Natural killer cell (primary cell): Measurements from ENCODE around the gene GTF3C1. TPM values are rescaled to one million over a fixed set of nuclear protein-coding genes. Genes with fewer than 3 reads are reported as not detected.

Experiments used
- ATAC-seq, 3 donors: fragments of 150-1000 bp in 2 of 3; fragments of 200-7000 bp in 1 of 3; cut with Tn5 transposase; 1 replicate in 1 of 3; 2 replicates in 2 of 3; pipeline ENCODE4 v1.10.0; 2021; ENCODE audit warnings: mild to moderate bottlenecking in 2 of 3, moderate library complexity in 2 of 3
- DNase-seq, 2 donors: peaks; one replicate each; pipeline versions ENCODE4 v3.0.0 to v3.0.0-alpha.2; 2013 to 2021; ENCODE audit warnings: mixed read lengths in 1 of 2
- H3K27ac ChIP-seq: one replicate; pipeline ENCODE4 v1.5.1; 2013; ENCODE audit warnings: mild to moderate bottlenecking, low read length
- H3K27me3 ChIP-seq: one replicate; pipeline ENCODE4 v1.6.1; 2013; ENCODE audit warnings: low read length; ENCODE audit not compliant: control insufficient read depth, insufficient read depth
- H3K36me3 ChIP-seq: one replicate; pipeline ENCODE4 v1.6.1; 2013; ENCODE audit warnings: low read length; ENCODE audit not compliant: control insufficient read depth, insufficient read depth
- H3K4me1 ChIP-seq: one replicate; pipeline ENCODE4 v1.6.1; 2013; ENCODE audit warnings: low read length; ENCODE audit not compliant: control insufficient read depth, insufficient read depth
- H3K4me3 ChIP-seq: one replicate; pipeline ENCODE4 v1.5.1; 2013; ENCODE audit warnings: low read length
- H3K9me3 ChIP-seq: one replicate; pipeline ENCODE4 v1.6.1; 2013; ENCODE audit warnings: low read length; ENCODE audit not compliant: control insufficient read depth, insufficient read depth
- H3K27ac Mint-ChIP-seq, 2 donors: one replicate each; pipeline ENCODE4 v1.8.0; 2022; ENCODE audit warnings: mild to moderate bottlenecking in 2 of 2, mixed read lengths in 2 of 2, moderate library complexity in 1 of 2
- H3K27me3 Mint-ChIP-seq, 2 donors: one replicate each; pipeline ENCODE4 v1.8.0; 2022; ENCODE audit warnings: low read depth in 2 of 2, mixed read lengths in 2 of 2
- H3K36me3 Mint-ChIP-seq: one replicate; pipeline ENCODE4 v1.8.0; 2022; ENCODE audit warnings: mixed read lengths
- H3K4me1 Mint-ChIP-seq, 2 donors: one replicate each; pipeline ENCODE4 v1.8.0; 2022; ENCODE audit warnings: mixed read lengths in 2 of 2
- H3K4me3 Mint-ChIP-seq: one replicate; pipeline ENCODE4 v1.8.0; 2022; ENCODE audit warnings: mild to moderate bottlenecking, moderate library complexity, mixed read lengths
- H3K9me3 Mint-ChIP-seq, 2 donors: one replicate each; pipeline ENCODE4 v1.8.0; 2022; ENCODE audit warnings: mixed read lengths in 2 of 2
- CTCF ChIP-seq: fragments of 200-600 bp; IDR thresholded peaks from one replicate; pipeline ENCODE4 v1.8.0; 2022; ENCODE audit warnings: antibody characterized with exemption
- WGBS: methylation state at CpG from one replicate; pipeline ENCODE4 v1.1.7; 2013; ENCODE audit warnings: missing lambda C conversion rate; ENCODE audit not compliant: insufficient coverage; 5-methylcytosine and 5-hydroxymethylcytosine counted together
- intact Hi-C: fragments of 100-400 bp; cut with micrococcal nuclease; formaldehyde crosslinking; loops from one replicate; pipeline ENCODE4 v1.14.2; 2022
- total RNA-seq, 4 donors: library from RNA; stranded (reverse); fragments of 120-200 nt in 1 of 4; gene quantifications; one replicate each; pipeline versions ENCODE4 v1.2.3 to v1.2.4, GENCODE V29; 2013 to 2022

Gene GTF3C1
- total RNA-seq, 3 donors from 2014 or later (not counting 1 experiment from before 2014, with no cell fraction given), result 111 to 160 (median 125) TPM

DNA sequence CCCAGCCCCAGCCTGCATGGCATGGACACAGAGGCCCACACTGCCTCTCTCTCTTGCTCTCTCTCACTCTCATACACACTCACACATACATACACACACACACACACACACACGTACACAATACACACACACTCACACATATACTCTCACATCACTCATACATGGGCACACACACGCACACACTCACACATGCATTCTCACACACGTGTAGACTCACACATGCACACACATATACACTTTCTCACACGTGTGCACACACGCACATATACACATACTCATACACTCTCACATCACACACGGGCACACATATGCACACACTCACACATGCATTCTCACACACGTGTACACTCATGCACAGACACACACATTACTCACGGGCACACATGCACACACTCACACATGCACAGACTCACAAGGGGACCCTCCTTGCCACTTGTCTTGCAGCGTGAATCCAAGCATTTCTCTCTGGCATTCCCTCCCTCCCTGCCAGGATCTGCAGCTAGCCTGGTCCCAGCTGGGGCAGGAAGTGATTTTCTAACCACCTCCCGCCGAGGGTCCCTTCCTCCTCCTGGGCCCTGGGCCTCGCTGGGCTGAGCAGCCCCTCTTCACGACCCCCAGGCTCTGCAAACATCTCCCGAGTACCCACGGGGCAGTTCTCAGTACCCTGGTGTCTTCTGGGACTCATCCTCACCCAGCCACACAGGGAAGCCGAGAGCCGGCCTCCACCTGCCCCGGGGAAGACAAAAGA lies 110.3 kb downstream of the GTF3C1 start:
- intact Hi-C loops, result no loop called here
- peaks cover 80% of the 10 kb centered on the region for H3K36me3 ChIP-seq

GRCh38 chr16:27437946-27438345 lies 111.8 kb downstream of the GTF3C1 start:
- H3K4me1 Mint-ChIP-seq, result peaks cover 16 to 52% of the 10 kb centered on the region in 2 donors
- Histone ChIP-seq H3K27ac (no peak overlapping the region), H3K4me3 (no peak overlapping the region), H3K4me1 (peaks cover 29% of the 10 kb centered on the region), H3K36me3 (peaks cover 80% of the 10 kb centered on the region), H3K9me3 (no peaks in the 10 kb centered on the region), H3K27me3 (no peaks in the 10 kb centered on the region)
- peak overlapping the region; percentile 9 to 60 for H3K27ac Mint-ChIP-seq
- no peaks in the 10 kb centered on the region for H3K27me3 Mint-ChIP-seq
- TF ChIP-seq CTCF, result no peak
- ATAC-seq (no peak), DNase-seq (no peak)
- H3K9me3 Mint-ChIP-seq, result no peaks in the 10 kb centered on the region
- intact Hi-C loops, result no loop called here
- 98% methylated on average over 5 of the region's 6 CpGs for WGBS
- no peak overlapping the region for H3K4me3 Mint-ChIP-seq
- no peaks in the 10 kb centered on the region for H3K36me3 Mint-ChIP-seq

More for the DNA sequence above, 110.3 kb downstream of the GTF3C1 start:
- Histone ChIP-seq H3K4me1 (peaks cover 29% of the 10 kb centered on the region), H3K27ac (peak overlapping the region; percentile 27), H3K27me3 (no peaks in the 10 kb centered on the region), H3K4me3 (no peak overlapping the region), H3K9me3 (peaks cover under 1% of the 10 kb centered on the region)
- Mint-ChIP-seq H3K36me3 (no peaks in the 10 kb centered on the region), H3K4me1 (peaks cover 13 to 45% of the 10 kb centered on the region in 2 donors), H3K27ac (peak overlapping the region; percentile 9 to 60), H3K4me3 (no peak overlapping the region), H3K9me3 (no peaks in the 10 kb centered on the region), H3K27me3 (no peaks in the 10 kb centered on the region)
- 82% methylated on average over 18 of the region's 18 CpGs for WGBS
- ATAC-seq, result peak in 2 of 3 donors; percentile 7 to 18
- TF ChIP-seq CTCF, result no peak
- DNase-seq, result no peak

DNA sequence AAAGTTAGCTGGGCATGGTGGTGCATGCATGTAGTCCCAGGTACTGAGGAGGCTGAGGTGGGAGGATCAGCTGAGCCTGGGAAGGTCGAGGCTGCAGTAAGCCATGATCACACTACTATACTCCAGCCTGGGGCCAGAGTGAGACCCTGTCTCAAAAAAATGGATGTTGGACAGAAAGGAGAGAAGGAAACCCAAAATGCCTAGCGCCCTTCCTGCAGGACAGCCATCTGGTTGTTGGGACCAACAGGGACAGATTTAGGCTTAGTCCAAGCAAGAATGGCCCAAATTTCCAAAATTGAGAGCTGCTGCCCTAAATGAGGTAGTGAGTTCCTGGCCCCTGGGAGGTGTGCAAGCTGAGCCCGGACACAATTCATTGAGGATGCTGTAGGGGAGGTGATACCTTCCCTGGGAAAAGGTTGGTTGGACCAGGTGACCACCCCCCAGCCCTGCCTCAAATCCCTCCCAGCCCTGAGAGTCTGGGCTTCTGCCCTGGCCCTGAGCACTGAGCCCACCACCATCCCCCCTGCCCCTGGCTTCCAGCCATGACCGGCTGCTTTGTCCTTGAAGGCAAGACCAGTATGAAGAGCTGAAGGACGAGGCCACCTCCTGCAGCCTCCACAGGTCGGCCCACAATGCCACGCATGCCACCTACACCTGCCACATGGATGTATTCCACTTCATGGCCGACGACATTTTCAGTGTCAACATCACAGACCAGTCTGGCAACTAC lies 112.6 kb downstream of the GTF3C1 start:
- ATAC-seq (no peak), DNase-seq (peak in 1 of 2 donors; percentile 8)
- Histone ChIP-seq H3K27ac (no peak overlapping the region), H3K36me3 (peaks cover 83% of the 10 kb centered on the region), H3K9me3 (no peaks in the 10 kb centered on the region), H3K27me3 (no peaks in the 10 kb centered on the region), H3K4me1 (peaks cover 33% of the 10 kb centered on the region), H3K4me3 (no peak overlapping the region)
- H3K9me3 Mint-ChIP-seq, result no peaks in the 10 kb centered on the region
- peak overlapping the region; percentile 47 to 65 for H3K27ac Mint-ChIP-seq
- WGBS, result 98% methylated on average over 9 of the region's 9 CpGs
- no peaks in the 10 kb centered on the region for H3K36me3 Mint-ChIP-seq
- H3K27me3 Mint-ChIP-seq, result no peaks in the 10 kb centered on the region
- peaks cover 21 to 55% of the 10 kb centered on the region in 2 donors for H3K4me1 Mint-ChIP-seq
- intact Hi-C loops, result no loop called here
- TF ChIP-seq CTCF, result no peak
- H3K4me3 Mint-ChIP-seq, result no peak overlapping the region
